ENCODE data around the gene MED26. TPM values are rescaled to one million over a fixed set of nuclear protein-coding genes. Genes with fewer than 3 reads are reported as not detected.

The MED26 gene
- total and polyA plus RNA-seq, 2 experiments from 2014 or later, result 7.4 to 15.4 TPM

GRCh38 chr19:16591803-16592556 lies 36.0 kb downstream of the MED26 start (continued):
- TF ChIP-seq POLR2AphosphoS5 (IDR thresholded peaks at IDR 0.05; ENCODE audit: low read depth), result no peak

- no peak overlapping the region for H3K27ac Mint-ChIP-seq
- H3K79me2 ChIP-seq (replicated peaks; ENCODE audit: insufficient read depth), result peaks cover 100% of the 10 kb centered on the region
Measured at GRCh38 chr19:16590876-16591802, 36.9 kb downstream of the MED26 start.

More at GRCh38 chr19:16590876-16591802, 36.9 kb downstream of the MED26 start:
- Histone ChIP-seq H3K9me2 (ENCODE audit: insufficient read depth) (no peaks in the 10 kb centered on the region), H3K4me1 (ENCODE audit: insufficient read depth) (peaks cover 27% of the 10 kb centered on the region), H3K4me3 (no peak overlapping the region), H4K20me1 (replicated peaks; ENCODE audit: insufficient read depth) (peaks cover 50% of the 10 kb centered on the region), H3K4me2 (no peak overlapping the region), H3K27me3 (ENCODE audit: insufficient read depth) (no peaks in the 10 kb centered on the region), H3F3A (replicated peaks; ENCODE audit: low read depth) (no peaks in the 10 kb centered on the region), H3K27ac (ENCODE audit: low read depth) (no peak overlapping the region), H3K36me3 (ENCODE audit: insufficient read depth) (no peaks in the 10 kb centered on the region), H2AFZ (no peak overlapping the region)
- ATAC-seq (no peak), DNase-seq (ENCODE audit: low spot score) (no peak)
- Mint-ChIP-seq H3K9me3 (no peaks in the 10 kb centered on the region), H3K36me3 (ENCODE audit: low read depth) (no peaks in the 10 kb centered on the region; the same call in 2 of the 3 replicates), H3K27me3 (ENCODE audit: insufficient read depth, low read depth, poor library complexity) (peaks cover 4% of the 10 kb centered on the region), H3K4me1 (peaks cover 59% of the 10 kb centered on the region), H3K4me3 (no peak overlapping the region)
- TF ChIP-seq ZNF462 (CRISPR knock-in tag; IDR thresholded peaks at IDR 0.05) (no peak), REST (IDR thresholded peaks at IDR 0.05; ENCODE audit: unreplicated experiment) (no peak), EZH2phosphoT487 (IDR thresholded peaks at IDR 0.05; ENCODE audit: unreplicated experiment) (no peak), POLR2AphosphoS5 (IDR thresholded peaks at IDR 0.05; ENCODE audit: low read depth) (no peak), ZNF114 (CRISPR knock-in tag; IDR thresholded peaks at IDR 0.05) (no peak), EZH2 (IDR thresholded peaks at IDR 0.05; ENCODE audit: low read depth, unreplicated experiment) (no peak), STAT1 (IDR thresholded peaks at IDR 0.05; ENCODE audit: unreplicated experiment) (no peak), NANOG (IDR thresholded peaks at IDR 0.05; ENCODE audit: borderline replicate concordance) (no peak), JUNB (IDR thresholded peaks at IDR 0.05; ENCODE audit: unreplicated experiment) (no peak), ZNF331 (CRISPR knock-in tag; IDR thresholded peaks at IDR 0.05; ENCODE audit: low read depth) (no peak), CREB1 (CRISPR knock-in tag; IDR thresholded peaks at IDR 0.05; ENCODE audit: low read depth) (no peak)
- TF ChIP-seq, protein P1, sequence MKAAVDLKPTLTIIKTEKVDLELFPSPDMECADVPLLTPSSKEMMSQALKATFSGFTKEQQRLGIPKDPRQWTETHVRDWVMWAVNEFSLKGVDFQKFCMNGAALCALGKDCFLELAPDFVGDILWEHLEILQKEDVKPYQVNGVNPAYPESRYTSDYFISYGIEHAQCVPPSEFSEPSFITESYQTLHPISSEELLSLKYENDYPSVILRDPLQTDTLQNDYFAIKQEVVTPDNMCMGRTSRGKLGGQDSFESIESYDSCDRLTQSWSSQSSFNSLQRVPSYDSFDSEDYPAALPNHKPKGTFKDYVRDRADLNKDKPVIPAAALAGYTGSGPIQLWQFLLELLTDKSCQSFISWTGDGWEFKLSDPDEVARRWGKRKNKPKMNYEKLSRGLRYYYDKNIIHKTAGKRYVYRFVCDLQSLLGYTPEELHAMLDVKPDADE (IDR thresholded peaks at IDR 0.05), result no peak
